A549 treated with RU486 at 1 μM for 4 hours (cell line): ENCODE data around the gene TRIM27. TPM values are rescaled to one million over a fixed set of nuclear protein-coding genes. Genes with fewer than 3 reads are reported as not detected.

ENCODE experiments used
- total RNA-seq: library from RNA; stranded (reverse); fragments of 200-300 nt; extraction: Qiagen RNA extraction; gene quantifications from 5 replicates; pipeline ENCODE4 v1.2.3, GENCODE V29; 2022; ENCODE audit warnings: low read depth

TRIM27 gene, protein sequence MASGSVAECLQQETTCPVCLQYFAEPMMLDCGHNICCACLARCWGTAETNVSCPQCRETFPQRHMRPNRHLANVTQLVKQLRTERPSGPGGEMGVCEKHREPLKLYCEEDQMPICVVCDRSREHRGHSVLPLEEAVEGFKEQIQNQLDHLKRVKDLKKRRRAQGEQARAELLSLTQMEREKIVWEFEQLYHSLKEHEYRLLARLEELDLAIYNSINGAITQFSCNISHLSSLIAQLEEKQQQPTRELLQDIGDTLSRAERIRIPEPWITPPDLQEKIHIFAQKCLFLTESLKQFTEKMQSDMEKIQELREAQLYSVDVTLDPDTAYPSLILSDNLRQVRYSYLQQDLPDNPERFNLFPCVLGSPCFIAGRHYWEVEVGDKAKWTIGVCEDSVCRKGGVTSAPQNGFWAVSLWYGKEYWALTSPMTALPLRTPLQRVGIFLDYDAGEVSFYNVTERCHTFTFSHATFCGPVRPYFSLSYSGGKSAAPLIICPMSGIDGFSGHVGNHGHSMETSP
- 39.1 to 47.4 TPM (median 45.8 TPM) in 5 replicates for total RNA-seq

DNA sequence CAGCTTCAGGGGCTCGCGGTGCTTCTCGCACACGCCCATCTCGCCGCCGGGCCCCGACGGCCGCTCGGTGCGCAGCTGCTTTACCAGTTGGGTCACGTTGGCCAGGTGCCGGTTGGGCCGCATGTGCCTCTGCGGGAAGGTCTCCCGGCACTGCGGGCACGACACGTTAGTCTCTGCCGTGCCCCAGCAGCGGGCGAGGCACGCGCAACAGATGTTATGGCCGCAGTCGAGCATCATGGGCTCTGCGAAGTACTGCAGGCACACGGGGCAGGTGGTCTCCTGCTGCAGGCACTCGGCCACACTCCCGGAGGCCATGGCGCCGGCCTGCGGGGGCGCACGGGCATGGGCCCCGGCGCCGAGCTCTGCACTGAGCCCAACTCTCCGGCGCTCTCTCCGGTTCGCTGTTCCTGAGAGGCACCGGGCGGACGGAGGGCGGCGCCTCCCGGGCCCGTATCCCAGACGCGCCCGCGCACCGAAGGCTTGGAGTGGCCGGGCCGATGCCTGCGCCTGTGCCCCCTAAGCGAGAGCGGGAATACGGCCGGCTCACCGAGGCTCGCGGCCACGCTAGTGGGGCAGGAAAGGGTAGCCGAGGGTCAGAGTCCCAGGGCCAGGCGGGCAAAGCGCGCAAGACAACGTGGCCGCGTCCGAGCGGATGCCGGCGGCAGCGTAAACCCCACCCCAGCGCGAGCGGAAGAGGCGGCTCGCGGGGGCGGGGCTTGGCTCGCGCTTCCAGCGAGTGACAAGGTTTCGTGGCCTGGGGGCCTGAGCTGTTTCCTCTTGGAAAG, at the start of gene TRIM27:
TRIM27 (minus strand) TSS at position 668 of the 785 bp plus-strand sequence; CDS start at position 315, 353 bp downstream.

Other genes starting within 250 kb of the TRIM27 start
- gene ZNF311, start 81.3 kb upstream of the TRIM27 start, total RNA-seq, result 0.14 to 0.28 TPM (median 0.19 TPM) in 4 of 5 replicates, not detected in the other
- gene OR2W1, start 121.2 kb upstream of the TRIM27 start, total RNA-seq, result not detected in 5 replicates
- not detected in 5 replicates for gene OR2B3, start 163.3 kb upstream of the TRIM27 start, total RNA-seq
- not detected in 5 replicates for gene OR2J1, start 175.5 kb upstream of the TRIM27 start, total RNA-seq
- not detected in 5 replicates for gene OR2J3, start 184.1 kb upstream of the TRIM27 start, total RNA-seq
- gene OR2J2, start 246.9 kb upstream of the TRIM27 start, total RNA-seq, result not detected in 5 replicates